GM12878 (cell line): ENCODE data around the gene C17orf114.
"Not testable (repeated sequence)": the region's sequence is repeated elsewhere in the genome, so short reads cannot be mapped to it uniquely, and the experiment has no call there.

ENCODE experiments used
- ATAC-seq: fragments of 200-7000 bp; cut with Tn5 transposase; 3 replicates; pipeline ENCODE4 v1.9.1; 2020; ENCODE audit warnings: mild to moderate bottlenecking, moderate library complexity
- BruUV-seq: library from RNA; stranded (reverse); fragments of 400-500 nt; replicated peaks from 2 replicates; lab custom pipeline; 2021; lab: Mats Ljungman, UMichigan
- CTCF ChIA-PET: fragments of 300-600 bp; sonication (Branson Sonifier 250); formaldehyde crosslinking; extraction: SDS; loops from one replicate; lab custom pipeline; 2021; ENCODE audit warnings: inconsistent platforms; lab: Yijun Ruan, JAX
- POLR2A ChIA-PET: fragments of 350-600 bp; formaldehyde crosslinking; extraction: SDS; loops from one replicate; lab custom pipeline; 2021; ENCODE audit warnings: inconsistent platforms; lab: Charles Lee
- RAD21 ChIA-PET: fragments of 300-600 bp; sonication (Branson Sonifier 250); formaldehyde crosslinking; loops from one replicate; lab custom pipeline; 2023; ENCODE audit warnings: antibody characterized with exemption; ENCODE audit not compliant: unreplicated experiment; lab: Charles Lee
- SMC1A ChIA-PET: fragments of 300-600 bp; sonication (Branson Sonifier 250); formaldehyde crosslinking; loops from one replicate; lab custom pipeline; 2023; ENCODE audit not compliant: unreplicated experiment, uncharacterized antibody; lab: Charles Lee
- DNase-seq: peaks from one replicate; pipeline ENCODE4 v3.0.0-alpha.2; 2011; ENCODE audit warnings: low read depth, low spot score
- FAIRE-seq: peaks from 3 replicates; lab custom pipeline; 2011; peaks lifted over from hg19 to GRCh38; lab: Jason Lieb, UNC
- H2AFZ ChIP-seq: 2 replicates; pipeline ENCODE4 v1.6.0; 2011; ENCODE audit warnings: low read depth, low read length, control low read depth; ENCODE audit not compliant: control insufficient read depth
- H3K27ac ChIP-seq: 2 replicates; pipeline ENCODE4 v1.5.1; 2011; ENCODE audit warnings: control low read depth; ENCODE audit not compliant: control insufficient read depth, insufficient read depth
- H3K27me3 ChIP-seq, 2 experiments: replicated peaks in 1 of 2; 2 replicates each; pipeline versions ENCODE4 v1.6.0 to v1.6.1; 2011; ENCODE audit warnings: low read length in 1 of 2; ENCODE audit not compliant: control insufficient read depth in 2 of 2, insufficient read depth in 2 of 2
- H3K36me3 ChIP-seq, 2 experiments: 2 replicates each; pipeline ENCODE4 v1.5.1; 2011; ENCODE audit warnings: low read length in 1 of 2; ENCODE audit not compliant: control insufficient read depth in 2 of 2, insufficient read depth in 2 of 2
- H3K4me1 ChIP-seq: 2 replicates; pipeline ENCODE4 v1.6.1; 2011; ENCODE audit warnings: mild to moderate bottlenecking, low read length, moderate library complexity, mixed read lengths; ENCODE audit not compliant: control insufficient read depth, insufficient read depth
- H3K4me2 ChIP-seq: 2 replicates; pipeline ENCODE4 v1.6.0; 2011; ENCODE audit warnings: control low read depth; ENCODE audit not compliant: control insufficient read depth, insufficient read depth
- H3K4me3 ChIP-seq: fragments of 200-600 bp; sonication (generic); 2 replicates; pipeline ENCODE4 v1.5.1; 2016
- H3K79me2 ChIP-seq: 2 replicates; pipeline ENCODE4 v1.6.0; 2011; ENCODE audit warnings: low read length; ENCODE audit not compliant: control insufficient read depth, insufficient read depth
- H3K9ac ChIP-seq: 2 replicates; pipeline ENCODE4 v1.8.0; 2011; ENCODE audit warnings: low read length, control low read depth, mixed read lengths; ENCODE audit not compliant: control insufficient read depth, insufficient read depth
- H3K9me3 ChIP-seq: replicated peaks from 3 replicates; pipeline ENCODE4 v1.5.1; 2011; ENCODE audit warnings: mild to moderate bottlenecking, low read length; ENCODE audit not compliant: control insufficient read depth, insufficient read depth
- H4K20me1 ChIP-seq: 2 replicates; pipeline ENCODE4 v1.6.0; 2011; ENCODE audit not compliant: control insufficient read depth, insufficient read depth
- ATF7 ChIP-seq: fragments of 450-650 bp; IDR thresholded peaks from 2 replicates; pipeline ENCODE4 v1.6.1; 2016; ENCODE audit warnings: low read depth, mild to moderate bottlenecking
- BMI1 ChIP-seq: fragments of 450-650 bp; IDR thresholded peaks from 2 replicates; pipeline ENCODE4 v1.6.1; 2016; ENCODE audit warnings: mild to moderate bottlenecking, moderate library complexity, borderline replicate concordance
- E4F1 ChIP-seq: fragments of 450-650 bp; IDR thresholded peaks from 2 replicates; pipeline ENCODE4 v1.6.1; 2018; ENCODE audit warnings: borderline replicate concordance, mild to moderate bottlenecking; ENCODE audit not compliant: partially characterized antibody
- KLF5 ChIP-seq: fragments of 450-650 bp; IDR thresholded peaks from 2 replicates; pipeline ENCODE4 v1.6.1; 2014; ENCODE audit warnings: mild to moderate bottlenecking; ENCODE audit not compliant: partially characterized antibody
- MEF2B ChIP-seq: fragments of 450-650 bp; IDR thresholded peaks from 2 replicates; pipeline ENCODE4 v1.6.1; 2018; ENCODE audit warnings: mild to moderate bottlenecking, moderate library complexity; ENCODE audit not compliant: partially characterized antibody, poor library complexity, severe bottlenecking
- MLLT1 ChIP-seq: fragments of 450-650 bp; IDR thresholded peaks from 2 replicates; pipeline ENCODE4 v1.6.1; 2016; ENCODE audit warnings: mild to moderate bottlenecking
- NBN ChIP-seq: fragments of 450-650 bp; IDR thresholded peaks from 2 replicates; pipeline ENCODE4 v1.6.1; 2016
- PKNOX1 ChIP-seq: fragments of 450-650 bp; IDR thresholded peaks from 2 replicates; pipeline ENCODE4 v1.6.1; 2016; ENCODE audit warnings: mild to moderate bottlenecking
- RELA ChIP-seq: fragments of 450-650 bp; IDR thresholded peaks from 2 replicates; pipeline ENCODE4 v1.8.0; 2014; ENCODE audit warnings: borderline replicate concordance; ENCODE audit not compliant: partially characterized antibody
- STAT1 ChIP-seq: fragments of 450-650 bp; conservative IDR thresholded peaks from 2 replicates; pipeline ENCODE4 v1.6.1; 2014; ENCODE audit warnings: antibody characterized with exemption, mild to moderate bottlenecking
- WGBS: methylation state at CpG from one replicate; pipeline ENCODE4 v1.1.6; 2016; ENCODE audit warnings: low lambda C conversion rate; ENCODE audit not compliant: insufficient replicate concordance, insufficient coverage; ENCODE audit errors: missing lambda C conversion rate; 5-methylcytosine and 5-hydroxymethylcytosine counted together
- in situ Hi-C: fragments of 300-500 bp; cut with MboI; formaldehyde crosslinking; loops from 9 replicates; pipeline ENCODE4 v1.14.3; 2018; ENCODE audit warnings: mixed read lengths
- intact Hi-C: fragments of 100-400 bp; cut with micrococcal nuclease; formaldehyde crosslinking; loops from one replicate; pipeline ENCODE4 v1.14.2; 2022; ENCODE audit not compliant: unreplicated experiment

Gene C17orf114

GRCh38 chr17:4832829-4833177 lies 30.7 kb upstream of the C17orf114 start:
- H3K9me3 ChIP-seq, CTCF ChIA-PET: not testable (repeated sequence)

More at GRCh38 chr17:4832829-4833177, 30.7 kb upstream of the C17orf114 start:
- H3K27me3 ChIP-seq, DNase-seq, POLR2A ChIA-PET, BruUV-seq, FAIRE-seq, in situ Hi-C loops, SMC1A ChIA-PET, intact Hi-C loops, H3K36me3 ChIP-seq, H4K20me1 ChIP-seq: not testable (repeated sequence)
- peaks cover 23% of the 10 kb centered on the region for H3K4me1 ChIP-seq
- peaks cover 33% of the 10 kb centered on the region for H3K79me2 ChIP-seq
- ATAC-seq: peak; percentile 29
- WGBS: 3% methylated on average over 10 of the region's 17 CpGs
- peak overlapping the region; percentile 68; the same call in 1 of the 2 replicates for H3K4me2 ChIP-seq
- TF ChIP-seq BMI1 (peak; percentile 96), E4F1 (peak; percentile 38), STAT1 (peak; percentile 65; the same call in 1 of the 2 replicates), MLLT1 (peak; percentile 75; the same call in 1 of the 2 replicates), NBN (0 out of 2 replicates have a peak, but pooled peaks have one; percentile 41), MEF2B (peak; percentile 52), ATF7 (peak; percentile 65), RELA (peak; percentile 33), KLF5 (peak; percentile 67), PKNOX1 (peak; percentile 92)
- RAD21 ChIA-PET: interaction anchor here (1.8 kb wide), 1 partner anchor 123 kb away, joined by 5 read pairs; the partner anchor contains the start of gene ARRB2
- peak overlapping the region; percentile 76 for H3K27ac ChIP-seq
- peak overlapping the region; percentile 56; the same call in 1 of the 2 replicates for H3K4me3 ChIP-seq
- H2AFZ ChIP-seq: peak overlapping the region; percentile 95
- H3K9ac ChIP-seq: peak overlapping the region; percentile 65
